Thyroid gland (tissue), 4 donors: ENCODE results near the gene SVIL.

ENCODE experiments used
- CTCF ChIP-seq, 6 experiments: fragments of 200-600 bp in 3 of 6; fragments of 450-650 bp in 3 of 6; sonication (generic) in 3 of 6; IDR thresholded peaks; one replicate each; pipeline ENCODE4 v1.5.1; 2016 to 2019; ENCODE audit warnings: antibody characterized with exemption in 6 of 6, mild to moderate bottlenecking in 2 of 6, inconsistent platforms in 1 of 6, moderate library complexity in 1 of 6
- POLR2A ChIP-seq, 2 donors: fragments of 450-650 bp; IDR thresholded peaks; one replicate each; pipeline ENCODE4 v1.6.1; 2017; ENCODE audit warnings: antibody characterized with exemption in 2 of 2, mild to moderate bottlenecking in 2 of 2, moderate library complexity in 1 of 2

- TF ChIP-seq CTCF (IDR thresholded peaks at IDR 0.05): no peak
- TF ChIP-seq POLR2A (IDR thresholded peaks at IDR 0.05): no peak
Observed at GRCh38 chr10:29533696-29534285, 101.0 kb downstream of the SVIL start.
